Mesothelial cell of epicardium (in vitro differentiated cells): ENCODE data around the gene SPATA31E1. TPM values are rescaled to one million over a fixed set of nuclear protein-coding genes. Genes with fewer than 3 reads are reported as not detected.

Source experiments
- DNase-seq, 2 experiments: peaks; one replicate each; pipeline ENCODE4 v3.0.0; 2021; ENCODE audit warnings: low spot score in 2 of 2; ENCODE audit not compliant: unreplicated experiment in 2 of 2
- H3K27ac Mint-ChIP-seq: 2 replicates; pipeline ENCODE4 v1.8.0; 2021; ENCODE audit warnings: mixed read lengths
- H3K27me3 Mint-ChIP-seq: 2 replicates; pipeline ENCODE4 v1.8.0; 2021; ENCODE audit warnings: low read depth, mixed read lengths
- H3K36me3 Mint-ChIP-seq: 2 replicates; pipeline ENCODE4 v1.8.0; 2021; ENCODE audit warnings: mixed read lengths
- H3K4me1 Mint-ChIP-seq: 2 replicates; pipeline ENCODE4 v1.8.0; 2021; ENCODE audit warnings: mixed read lengths
- H3K4me3 Mint-ChIP-seq: 2 replicates; pipeline ENCODE4 v1.8.0; 2021; ENCODE audit warnings: mild to moderate bottlenecking, moderate library complexity, mixed read lengths
- H3K9me3 Mint-ChIP-seq: 2 replicates; pipeline ENCODE4 v1.8.0; 2021; ENCODE audit warnings: mixed read lengths
- CTCF ChIP-seq: fragments of 200-600 bp; sonication (generic); IDR thresholded peaks from one replicate; pipeline ENCODE4 v1.5.0; 2021; ENCODE audit warnings: antibody characterized with exemption; ENCODE audit not compliant: unreplicated experiment
- total RNA-seq: library from RNA; stranded (reverse); gene quantifications from 3 replicates; pipeline ENCODE4 v1.2.1, GENCODE V29; 2021

The SPATA31E1 gene
- total RNA-seq, 1 donor from 2014 or later, result 0.09 TPM

DNA sequence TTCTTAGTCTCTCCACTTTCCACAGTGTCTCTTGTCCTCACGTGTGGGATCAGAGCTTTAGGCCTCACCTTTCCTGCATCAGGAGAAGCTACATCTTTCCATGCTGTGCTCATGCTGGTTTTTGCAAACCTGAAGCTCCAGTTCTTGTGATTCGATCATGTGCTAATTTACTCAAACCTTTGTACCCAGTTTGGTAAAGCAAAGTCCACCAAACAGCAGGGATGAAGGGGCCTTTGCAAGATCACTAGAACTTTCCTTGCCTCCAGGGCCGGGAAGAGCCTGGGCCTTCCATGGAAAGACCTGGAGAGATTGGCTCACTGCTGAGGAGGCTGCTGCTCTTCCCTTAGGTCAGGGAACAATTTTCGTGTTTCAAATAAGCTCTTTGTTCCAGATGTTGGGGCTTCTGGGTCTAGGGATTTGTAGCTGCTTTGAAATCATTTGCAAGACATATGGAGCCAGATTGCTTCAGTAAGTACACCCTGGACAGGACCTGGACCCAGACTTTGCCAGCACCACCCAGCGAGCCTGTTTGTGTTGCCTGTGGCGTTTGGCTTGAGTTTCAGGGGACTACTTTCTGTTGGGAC is 18.7 kb upstream of the SPATA31E1 start:
- no peak for DNase-seq

GRCh38 chr9:87864915-87865314 is 17.8 kb upstream of the SPATA31E1 start:
- no peak for TF ChIP-seq CTCF
- Mint-ChIP-seq H3K36me3 (peaks cover 11% of the 10 kb centered on the region), H3K4me1 (peaks cover 4% of the 10 kb centered on the region), H3K4me3 (no peak overlapping the region), H3K9me3 (peaks cover 25% of the 10 kb centered on the region), H3K27me3 (no peaks in the 10 kb centered on the region), H3K27ac (no peak overlapping the region)
- no peak for DNase-seq

More for the DNA sequence above, 18.7 kb upstream of the SPATA31E1 start:
- peaks cover 31% of the 10 kb centered on the region for H3K9me3 Mint-ChIP-seq
- no peak for TF ChIP-seq CTCF
- no peaks in the 10 kb centered on the region for H3K27me3 Mint-ChIP-seq
- H3K4me3 Mint-ChIP-seq, result no peak overlapping the region
- H3K4me1 Mint-ChIP-seq, result peaks cover 4% of the 10 kb centered on the region
- peaks cover 12% of the 10 kb centered on the region for H3K36me3 Mint-ChIP-seq
- no peak overlapping the region for H3K27ac Mint-ChIP-seq

DNA sequence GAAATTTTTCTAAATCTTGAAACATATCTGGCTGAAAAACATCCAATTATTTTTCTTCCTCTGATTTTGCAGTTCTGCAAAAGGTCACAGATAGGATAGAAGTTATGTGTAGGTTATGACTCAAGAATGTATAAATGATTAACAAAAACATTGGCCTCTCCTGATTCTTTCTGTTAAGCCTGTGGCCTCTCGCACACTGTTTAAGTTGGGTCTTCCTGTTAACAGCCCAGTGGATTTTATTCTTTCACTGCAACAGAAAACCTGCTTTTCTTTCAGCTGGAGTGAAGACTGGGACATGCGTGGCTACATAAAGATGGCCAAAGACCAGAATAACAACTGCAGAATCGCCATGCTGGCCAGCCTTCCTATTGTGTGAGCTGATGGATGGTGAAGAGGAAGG is 17.1 kb upstream of the SPATA31E1 start:
- no peak for DNase-seq
- peaks cover 5% of the 10 kb centered on the region for H3K36me3 Mint-ChIP-seq
- peaks cover 4% of the 10 kb centered on the region for H3K4me1 Mint-ChIP-seq
- no peak for TF ChIP-seq CTCF
- H3K27me3 Mint-ChIP-seq, result no peaks in the 10 kb centered on the region
- no peak overlapping the region for H3K4me3 Mint-ChIP-seq
- H3K9me3 Mint-ChIP-seq, result peaks cover 19% of the 10 kb centered on the region
- H3K27ac Mint-ChIP-seq, result no peak overlapping the region

- DNase-seq, result no peak
- Mint-ChIP-seq H3K9me3 (peaks cover 3% of the 10 kb centered on the region), H3K27me3 (no peaks in the 10 kb centered on the region), H3K4me1 (peaks cover 12% of the 10 kb centered on the region), H3K36me3 (peaks cover 2% of the 10 kb centered on the region), H3K27ac (no peak overlapping the region), H3K4me3 (no peak overlapping the region)
- no peak for TF ChIP-seq CTCF
These were observed 15.3 kb upstream of the SPATA31E1 start for GRCh38 chr9:87867391-87867790.

- no peak overlapping the region for H3K27ac Mint-ChIP-seq
- no peak for TF ChIP-seq CTCF
- H3K27me3 Mint-ChIP-seq, result no peaks in the 10 kb centered on the region
- H3K9me3 Mint-ChIP-seq, result no peaks in the 10 kb centered on the region
- no peaks in the 10 kb centered on the region for H3K36me3 Mint-ChIP-seq
- H3K4me1 Mint-ChIP-seq, result peaks cover 20% of the 10 kb centered on the region
- no peak for DNase-seq
- no peak overlapping the region for H3K4me3 Mint-ChIP-seq
These were observed 14.5 kb upstream of the SPATA31E1 start for GRCh38 chr9:87868175-87868574.

DNA sequence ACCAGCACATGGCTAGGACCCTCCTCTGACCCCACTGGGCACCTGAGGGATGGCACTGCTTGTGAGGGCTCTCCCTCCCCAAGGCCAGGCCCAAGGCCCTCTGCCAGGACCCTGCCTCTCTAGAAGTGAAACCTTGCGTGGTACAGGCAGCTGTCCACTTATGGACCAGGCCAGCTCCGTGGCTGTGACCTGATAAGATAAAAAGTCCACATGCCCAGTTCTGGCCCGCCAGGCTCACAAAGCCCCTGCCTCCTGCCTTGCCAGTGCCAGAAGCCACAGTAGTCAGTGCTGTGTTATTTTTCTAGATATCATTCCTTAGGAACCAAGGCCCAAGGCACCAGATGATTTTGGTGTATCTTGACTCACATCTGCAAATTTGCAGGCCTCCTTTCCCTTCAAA is 14.0 kb upstream of the SPATA31E1 start:
- DNase-seq, result no peak
- no peak overlapping the region for H3K27ac Mint-ChIP-seq

More for the DNA sequence above, 14.0 kb upstream of the SPATA31E1 start:
- Mint-ChIP-seq H3K27me3 (no peaks in the 10 kb centered on the region), H3K4me3 (no peak overlapping the region), H3K4me1 (peaks cover 25% of the 10 kb centered on the region), H3K36me3 (no peaks in the 10 kb centered on the region), H3K9me3 (no peaks in the 10 kb centered on the region)
- TF ChIP-seq CTCF, result no peak
